ENCODE results near the gene PLEKHJ1.

Gene PLEKHJ1

GRCh38 chr19:2195361-2195760 is 40.8 kb downstream of the PLEKHJ1 start:
- DNase-seq, result no peak

DNA sequence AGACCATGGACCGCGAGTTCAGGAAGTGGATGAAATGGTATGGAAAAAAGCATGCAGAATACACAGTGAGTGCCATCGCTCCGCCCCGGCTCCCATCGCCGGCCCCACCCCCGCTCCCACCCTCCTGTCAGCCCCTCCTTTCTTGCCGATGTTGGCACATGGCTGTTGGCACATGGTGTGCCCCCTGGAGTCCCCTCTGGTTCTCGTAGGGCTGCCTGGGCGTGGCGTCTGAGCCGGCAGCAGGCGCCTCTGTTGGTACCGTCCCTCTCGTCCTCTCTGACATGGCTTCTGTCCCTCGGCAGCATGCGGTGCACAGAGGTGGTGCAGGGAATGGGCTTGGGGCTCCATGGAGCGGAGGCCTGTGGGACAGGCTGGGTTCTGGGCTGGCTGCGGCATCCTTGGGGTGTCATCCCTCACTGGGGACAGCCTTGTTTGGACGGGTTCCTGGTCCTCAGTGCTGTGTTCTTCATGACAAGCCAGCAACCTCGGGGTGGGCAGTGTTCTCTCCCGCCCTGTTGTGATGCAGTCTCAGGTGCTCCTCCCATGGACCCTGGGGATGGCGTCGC is 41.5 kb downstream of the PLEKHJ1 start:
- no peak for DNase-seq

DNA sequence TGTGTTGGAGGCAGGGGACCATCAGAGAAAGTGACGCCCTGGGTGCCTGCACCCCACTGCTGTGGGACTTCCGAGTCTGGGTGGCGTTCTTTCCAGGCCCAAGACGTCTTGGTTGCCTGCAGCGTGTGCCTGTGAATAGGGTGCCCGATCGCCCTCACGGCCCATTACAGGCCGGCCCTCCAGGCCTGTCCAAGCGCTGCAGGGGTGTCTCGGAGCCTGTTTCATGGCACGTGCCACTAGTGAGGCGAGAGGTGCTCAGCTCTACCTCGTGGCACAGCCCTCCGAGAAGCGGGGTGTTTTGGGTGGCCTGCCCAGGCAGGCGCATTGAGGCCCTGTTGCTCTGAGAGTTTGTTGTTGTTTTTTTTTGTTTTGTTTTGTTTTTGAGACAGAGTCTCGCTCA is 42.3 kb downstream of the PLEKHJ1 start:
- no peak for DNase-seq

GRCh38 chr19:2192862-2193261 is 43.3 kb downstream of the PLEKHJ1 start:
- DNase-seq, result no peak

- DNase-seq, result no peak
Observed at GRCh38 chr19:2191456-2192310, 44.4 kb downstream of the PLEKHJ1 start.

DNA sequence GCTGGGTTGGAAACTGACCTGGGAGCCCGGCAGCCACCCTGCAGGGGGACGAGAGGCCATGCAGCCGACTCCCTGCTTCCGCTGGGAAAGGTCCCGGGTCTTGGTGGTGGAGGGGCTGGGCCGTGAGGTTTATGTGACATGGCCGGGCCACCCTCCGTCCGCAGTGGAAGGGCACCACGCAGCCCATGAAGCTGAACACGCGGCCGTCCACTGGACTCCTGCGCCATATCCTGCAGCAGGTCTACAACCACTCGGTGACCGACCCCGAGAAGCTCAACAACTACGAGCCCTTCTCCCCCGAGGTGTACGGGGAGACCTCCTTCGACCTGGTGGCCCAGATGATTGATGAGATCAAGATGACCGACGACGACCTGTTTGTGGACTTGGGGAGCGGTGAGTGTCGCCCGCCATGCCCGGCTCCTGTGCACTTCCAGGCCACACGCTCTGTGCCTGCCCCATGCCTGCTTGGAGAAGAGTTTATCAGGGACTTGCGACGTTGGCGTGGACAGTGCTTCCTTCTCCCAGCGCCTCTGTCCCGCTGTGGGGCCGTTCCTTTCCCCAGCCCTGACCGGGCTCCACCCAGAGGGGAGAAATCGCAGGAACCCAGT is 45.2 kb downstream of the PLEKHJ1 start:
- no peak for DNase-seq

DNA sequence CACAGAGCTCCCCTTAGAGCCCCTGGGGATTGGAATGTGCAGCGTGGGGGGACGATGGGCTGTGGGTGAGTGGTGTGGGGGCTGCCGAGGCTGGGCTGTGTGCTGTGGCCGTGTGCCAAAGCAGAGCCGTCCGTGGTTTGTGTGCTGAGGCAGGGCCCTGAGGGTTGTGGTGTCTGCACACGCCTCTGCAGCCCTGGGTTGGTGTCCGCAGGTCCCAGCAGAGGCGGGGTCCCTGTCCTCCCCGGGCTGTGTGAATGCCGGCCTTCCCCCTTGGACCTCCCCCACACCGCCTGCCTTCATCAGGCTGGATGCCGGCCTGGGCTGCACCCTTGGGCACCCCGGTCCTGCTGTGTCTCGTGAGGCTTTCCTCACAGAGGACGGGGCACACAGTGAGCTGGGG is 46.2 kb downstream of the PLEKHJ1 start:
- no peak for DNase-seq

DNA sequence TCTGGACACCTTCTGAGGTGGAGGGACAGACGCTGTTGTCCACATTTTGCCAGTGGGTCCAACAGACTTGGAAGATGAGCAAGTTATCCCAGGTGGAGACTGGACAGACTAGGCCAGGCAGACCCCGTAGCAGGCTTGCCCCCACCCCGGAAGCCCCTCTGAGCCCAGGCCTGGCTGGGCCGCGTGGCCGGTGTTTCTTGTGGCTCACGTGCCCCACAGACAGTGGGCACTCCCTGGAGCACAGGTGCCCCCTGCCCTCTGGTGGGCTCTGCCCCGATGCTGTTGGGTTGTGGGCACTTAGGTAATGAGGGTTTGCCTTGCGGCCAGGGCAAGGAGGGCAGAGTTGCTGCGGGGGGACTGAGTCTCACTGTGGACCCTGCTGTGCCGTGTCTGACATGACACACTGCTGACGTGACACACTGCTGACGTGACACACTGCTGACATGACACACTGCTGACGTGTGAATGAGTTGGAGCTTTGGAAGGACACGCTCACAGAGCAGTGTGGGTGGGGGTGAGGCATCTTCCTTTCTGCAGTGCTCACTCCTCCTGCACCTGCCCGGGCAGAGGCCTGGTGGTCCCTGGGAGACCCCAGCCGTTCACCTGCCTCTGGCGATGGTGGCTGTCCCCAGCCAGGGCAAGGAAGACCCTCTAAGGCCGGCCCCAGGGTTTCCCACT is 47.3 kb downstream of the PLEKHJ1 start:
- DNase-seq, result no peak

- DNase-seq, result no peak
Observed at GRCh38 chr19:2187159-2187558, 49.0 kb downstream of the PLEKHJ1 start.

DNA sequence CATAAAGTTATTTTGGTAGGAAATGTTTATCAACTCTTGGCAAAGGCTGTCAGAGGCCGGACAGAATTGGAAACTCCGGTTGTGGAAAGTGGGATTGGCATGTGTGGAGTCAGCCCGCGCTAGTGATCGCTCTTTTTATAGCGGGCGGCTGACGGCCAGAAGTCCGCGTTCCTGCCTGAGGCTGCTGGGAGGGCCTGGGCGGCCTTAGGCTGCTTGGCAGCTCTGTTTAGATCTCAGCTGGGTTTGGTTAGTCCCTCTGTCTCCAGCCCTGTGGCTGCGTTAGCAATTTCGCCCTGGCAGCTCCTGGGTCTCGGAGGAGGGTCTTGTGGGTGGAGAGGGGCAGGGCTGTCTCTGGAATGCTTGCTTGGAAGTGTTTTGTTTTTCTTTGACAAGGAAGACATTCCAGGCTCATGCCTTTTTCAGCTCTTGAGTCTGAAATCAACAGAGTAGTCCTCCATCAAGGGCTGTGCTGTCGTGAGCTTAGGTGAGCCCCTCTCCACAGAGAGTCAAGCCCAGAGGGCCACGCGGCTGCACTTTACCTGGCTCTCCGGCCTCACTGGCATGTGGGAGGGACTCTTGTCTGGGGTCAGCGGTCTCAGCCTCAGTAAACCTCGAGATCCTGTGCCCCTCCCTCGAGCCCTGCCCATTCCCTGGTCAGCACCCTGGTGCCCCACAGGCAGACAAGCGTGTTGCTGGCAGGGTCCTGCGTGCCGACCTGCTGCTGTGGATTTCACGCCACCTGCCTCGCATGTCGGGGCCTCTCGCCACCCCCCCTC is 49.9 kb downstream of the PLEKHJ1 start:
- DNase-seq, result no peak

DNA sequence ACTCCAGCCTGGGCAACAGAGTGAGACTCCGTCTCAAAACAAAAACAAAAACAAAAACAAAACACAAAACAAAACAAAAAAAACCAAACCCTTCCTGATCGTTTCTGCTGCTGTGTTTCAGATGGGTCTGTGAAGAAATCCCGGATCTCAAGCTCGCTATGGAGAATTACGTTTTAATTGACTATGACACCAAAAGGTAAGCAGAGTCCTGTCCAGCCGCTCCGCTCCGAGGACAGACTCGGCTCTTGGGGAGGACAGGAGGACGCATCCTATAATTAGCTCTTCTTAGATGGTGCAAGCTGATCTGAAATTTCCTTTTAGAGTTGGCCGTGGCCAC is 50.4 kb downstream of the PLEKHJ1 start:
- no peak for DNase-seq

DNA sequence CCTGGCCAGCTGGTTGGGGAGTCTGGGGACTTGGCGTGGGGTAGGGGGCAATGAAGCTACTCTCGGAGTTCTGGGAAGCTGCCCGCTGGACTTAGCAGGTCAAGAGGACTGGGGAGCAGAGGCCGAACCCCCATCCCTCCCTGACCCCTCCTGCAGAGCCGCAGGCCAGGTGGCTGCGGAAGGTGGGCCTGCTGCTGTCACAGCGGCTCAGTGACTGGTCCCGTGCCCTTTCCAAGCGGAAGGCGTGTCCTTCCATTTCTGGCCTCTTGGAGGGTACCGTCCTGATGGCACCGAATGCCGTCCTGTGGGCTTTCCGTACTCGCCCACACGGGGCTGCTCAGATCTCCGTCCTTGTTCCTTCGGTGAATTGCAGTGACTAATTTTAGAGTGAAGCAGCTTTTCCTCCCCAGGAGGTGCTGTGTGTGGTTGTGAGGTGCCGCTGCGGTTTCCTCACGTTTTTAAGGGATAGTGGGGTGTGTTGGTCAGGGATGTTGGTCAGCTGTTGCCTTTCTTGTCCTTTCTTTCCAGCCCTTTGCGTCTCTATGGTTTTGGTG is 51.6 kb downstream of the PLEKHJ1 start:
- DNase-seq, result no peak
